CD4-positive, CD25-positive, alpha-beta regulatory T cell (primary cell): ENCODE data around the gene ADGRV1. TPM values are rescaled to one million over a fixed set of nuclear protein-coding genes. Genes with fewer than 3 reads are reported as not detected.

Source experiments
- ATAC-seq, 2 donors: fragments of 150-1000 bp; cut with Tn5 transposase; one replicate each; pipeline ENCODE4 v1.10.0; 2021; ENCODE audit warnings: low read depth in 2 of 2, moderate number of reproducible peaks in 2 of 2, moderate library complexity in 1 of 2
- DNase-seq, 3 donors: peaks; one replicate each; pipeline versions ENCODE4 v3.0.0 to v3.0.0-alpha.2; 2012 to 2022; ENCODE audit warnings: mixed read lengths in 1 of 3
- H3K27ac ChIP-seq: one replicate; pipeline ENCODE4 v1.7.0; 2013; ENCODE audit warnings: mild to moderate bottlenecking, low read length; ENCODE audit not compliant: insufficient read depth, poor library complexity, severe bottlenecking
- H3K27me3 ChIP-seq: one replicate; pipeline ENCODE4 v1.7.0; 2013; ENCODE audit warnings: low read length; ENCODE audit not compliant: control insufficient read depth, insufficient read depth
- H3K36me3 ChIP-seq: one replicate; pipeline ENCODE4 v1.7.0; 2013; ENCODE audit warnings: mild to moderate bottlenecking, low read length, moderate library complexity; ENCODE audit not compliant: control insufficient read depth, insufficient read depth
- H3K4me1 ChIP-seq: 2 replicates; pipeline ENCODE4 v1.7.0; 2013; ENCODE audit warnings: mild to moderate bottlenecking, low read length; ENCODE audit not compliant: insufficient read depth, control insufficient read depth, poor library complexity, severe bottlenecking
- H3K4me3 ChIP-seq: one replicate; pipeline ENCODE4 v1.7.0; 2013; ENCODE audit warnings: low read depth, mild to moderate bottlenecking, low read length, moderate library complexity
- H3K9me3 ChIP-seq, 2 experiments: 1 replicate in 1 of 2; 2 replicates in 1 of 2; pipeline ENCODE4 v1.7.0; 2013; ENCODE audit warnings: low read length in 2 of 2, mild to moderate bottlenecking in 1 of 2, moderate library complexity in 1 of 2; ENCODE audit not compliant: control insufficient read depth in 2 of 2
- H3K27ac Mint-ChIP-seq, 3 donors: one replicate each; pipeline ENCODE4 v1.8.0; 2020 to 2022; ENCODE audit warnings: mild to moderate bottlenecking in 3 of 3, mixed read lengths in 3 of 3, moderate library complexity in 2 of 3
- H3K27me3 Mint-ChIP-seq: one replicate; pipeline ENCODE4 v1.8.0; 2022; ENCODE audit warnings: mild to moderate bottlenecking, mixed read lengths
- H3K36me3 Mint-ChIP-seq: one replicate; pipeline ENCODE4 v1.8.0; 2020; ENCODE audit warnings: mixed read lengths
- H3K4me1 Mint-ChIP-seq, 4 donors: one replicate each; pipeline ENCODE4 v1.8.0; 2020 to 2022; ENCODE audit warnings: mixed read lengths in 4 of 4, mild to moderate bottlenecking in 1 of 4
- H3K4me3 Mint-ChIP-seq, 4 donors: one replicate each; pipeline ENCODE4 v1.8.0; 2020 to 2022; ENCODE audit warnings: mild to moderate bottlenecking in 4 of 4, mixed read lengths in 4 of 4, moderate library complexity in 3 of 4
- H3K9me3 Mint-ChIP-seq, 7 donors: one replicate each; pipeline ENCODE4 v1.8.0; 2020 to 2022; ENCODE audit warnings: mixed read lengths in 7 of 7, mild to moderate bottlenecking in 3 of 7, moderate library complexity in 2 of 7
- polyA plus RNA-seq, 4 donors: library from polyadenylated mRNA; unstranded; fragments of 300-500 nt; fragmentation: Illumina TruSeq; gene quantifications; one replicate each; pipeline ENCODE4 v1.2.3, GENCODE V29; 2021
- total RNA-seq: library from RNA; stranded (reverse); gene quantifications from one replicate; pipeline ENCODE4 v1.2.3, GENCODE V29; 2022

The ADGRV1 gene
- total and polyA plus RNA-seq, 5 donors from 2014 or later, result 0.42 to 0.52 TPM; not detected in 3

- Mint-ChIP-seq H3K9me3 (peaks cover 0 to 2% (median 0%) of the 10 kb centered on the region in 7 donors), H3K27me3 (peaks cover 4% of the 10 kb centered on the region), H3K4me1 (no peaks in the 10 kb centered on the region), H3K36me3 (no peaks in the 10 kb centered on the region), H3K4me3 (no peak overlapping the region), H3K27ac (peak overlapping the region in 1 of 3 donors; percentile 48)
- ATAC-seq (no peak), DNase-seq (no peak)
- no peak overlapping the region for H3K4me3 ChIP-seq
- H3K27ac ChIP-seq, result no peak overlapping the region
- H3K36me3 ChIP-seq, result no peaks in the 10 kb centered on the region
- no peaks in the 10 kb centered on the region for H3K4me1 ChIP-seq
- no peaks in the 10 kb centered on the region for H3K9me3 ChIP-seq
- H3K27me3 ChIP-seq, result no peaks in the 10 kb centered on the region
Measured at GRCh38 chr5:91122651-91123050, 564.1 kb downstream of the ADGRV1 start.

GRCh38 chr5:91123291-91123690 is 564.7 kb downstream of the ADGRV1 start:
- no peaks in the 10 kb centered on the region for H3K36me3 Mint-ChIP-seq
- H3K36me3 ChIP-seq, result no peaks in the 10 kb centered on the region
- no peaks in the 10 kb centered on the region for H3K9me3 ChIP-seq
- no peak overlapping the region for H3K4me3 ChIP-seq
- H3K9me3 Mint-ChIP-seq, result peaks cover 0 to 2% (median 0%) of the 10 kb centered on the region in 7 donors
- H3K4me1 ChIP-seq, result no peaks in the 10 kb centered on the region
- peaks cover 4% of the 10 kb centered on the region for H3K27me3 Mint-ChIP-seq
- DNase-seq (no peak), ATAC-seq (no peak)
- no peaks in the 10 kb centered on the region for H3K4me1 Mint-ChIP-seq
- no peak overlapping the region for H3K27ac Mint-ChIP-seq
- H3K27me3 ChIP-seq, result no peaks in the 10 kb centered on the region
- H3K27ac ChIP-seq, result no peak overlapping the region
- H3K4me3 Mint-ChIP-seq, result no peak overlapping the region

- peaks cover 0 to 2% (median 0%) of the 10 kb centered on the region in 7 donors for H3K9me3 Mint-ChIP-seq
- Histone ChIP-seq H3K9me3 (no peaks in the 10 kb centered on the region), H3K27ac (no peak overlapping the region), H3K4me1 (no peaks in the 10 kb centered on the region), H3K27me3 (no peaks in the 10 kb centered on the region), H3K36me3 (no peaks in the 10 kb centered on the region), H3K4me3 (no peak overlapping the region)
- H3K36me3 Mint-ChIP-seq, result no peaks in the 10 kb centered on the region
- no peak for DNase-seq
- peak overlapping the region in 1 of 3 donors; percentile 40 for H3K27ac Mint-ChIP-seq
- H3K4me3 Mint-ChIP-seq, result no peak overlapping the region
- peaks cover 4% of the 10 kb centered on the region for H3K27me3 Mint-ChIP-seq
- no peaks in the 10 kb centered on the region for H3K4me1 Mint-ChIP-seq
- ATAC-seq, result no peak
Measured at GRCh38 chr5:91123901-91124300, 565.3 kb downstream of the ADGRV1 start.

- Histone ChIP-seq H3K4me3 (no peak overlapping the region), H3K27me3 (no peaks in the 10 kb centered on the region), H3K9me3 (no peaks in the 10 kb centered on the region), H3K27ac (no peak overlapping the region), H3K36me3 (no peaks in the 10 kb centered on the region), H3K4me1 (no peaks in the 10 kb centered on the region)
- no peak for DNase-seq
- ATAC-seq, result no peak
- H3K4me3 Mint-ChIP-seq, result no peak overlapping the region
- H3K4me1 Mint-ChIP-seq, result no peaks in the 10 kb centered on the region
- no peaks in the 10 kb centered on the region for H3K36me3 Mint-ChIP-seq
- H3K9me3 Mint-ChIP-seq, result peaks cover 0 to 4% (median 0%) of the 10 kb centered on the region in 7 donors
- peaks cover 4% of the 10 kb centered on the region for H3K27me3 Mint-ChIP-seq
- H3K27ac Mint-ChIP-seq, result no peak overlapping the region
Measured at GRCh38 chr5:91125916-91126315, 567.3 kb downstream of the ADGRV1 start.

GRCh38 chr5:91126448-91126847 is 567.9 kb downstream of the ADGRV1 start:
- no peak for DNase-seq
- Mint-ChIP-seq H3K27me3 (peaks cover 6% of the 10 kb centered on the region), H3K4me1 (no peaks in the 10 kb centered on the region), H3K4me3 (no peak overlapping the region), H3K9me3 (peaks cover 0 to 4% (median 0%) of the 10 kb centered on the region in 7 donors), H3K36me3 (no peaks in the 10 kb centered on the region), H3K27ac (no peak overlapping the region)
- Histone ChIP-seq H3K9me3 (no peaks in the 10 kb centered on the region), H3K27ac (no peak overlapping the region), H3K4me3 (no peak overlapping the region), H3K27me3 (no peaks in the 10 kb centered on the region), H3K36me3 (no peaks in the 10 kb centered on the region), H3K4me1 (no peaks in the 10 kb centered on the region)
- no peak for ATAC-seq

GRCh38 chr5:91126888-91127287 is 568.3 kb downstream of the ADGRV1 start:
- H3K27me3 Mint-ChIP-seq, result peaks cover 9% of the 10 kb centered on the region
- H3K36me3 ChIP-seq, result no peaks in the 10 kb centered on the region
- DNase-seq (no peak), ATAC-seq (no peak)
- H3K9me3 ChIP-seq, result no peaks in the 10 kb centered on the region
- H3K4me3 ChIP-seq, result no peak overlapping the region
- H3K36me3 Mint-ChIP-seq, result no peaks in the 10 kb centered on the region
- H3K4me1 ChIP-seq, result no peaks in the 10 kb centered on the region
- H3K4me1 Mint-ChIP-seq, result no peaks in the 10 kb centered on the region
- H3K4me3 Mint-ChIP-seq, result no peak overlapping the region
- peaks cover 0 to 4% (median 0%) of the 10 kb centered on the region in 7 donors for H3K9me3 Mint-ChIP-seq
- H3K27ac Mint-ChIP-seq, result no peak overlapping the region
- no peaks in the 10 kb centered on the region for H3K27me3 ChIP-seq
- no peak overlapping the region for H3K27ac ChIP-seq

- no peak overlapping the region for H3K4me3 ChIP-seq
- Mint-ChIP-seq H3K4me1 (no peaks in the 10 kb centered on the region), H3K27ac (no peak overlapping the region), H3K4me3 (no peak overlapping the region), H3K36me3 (no peaks in the 10 kb centered on the region), H3K9me3 (peaks cover 0 to 4% (median 0%) of the 10 kb centered on the region in 7 donors), H3K27me3 (peaks cover 9% of the 10 kb centered on the region)
- DNase-seq (no peak), ATAC-seq (no peak)
- no peak overlapping the region for H3K27ac ChIP-seq
- no peaks in the 10 kb centered on the region for H3K27me3 ChIP-seq
- no peaks in the 10 kb centered on the region for H3K36me3 ChIP-seq
- H3K9me3 ChIP-seq, result no peaks in the 10 kb centered on the region
- H3K4me1 ChIP-seq, result no peaks in the 10 kb centered on the region
Measured at GRCh38 chr5:91127456-91128081, 569.0 kb downstream of the ADGRV1 start.

- H3K36me3 Mint-ChIP-seq, result no peaks in the 10 kb centered on the region
- H3K4me3 Mint-ChIP-seq, result no peak overlapping the region
- H3K36me3 ChIP-seq, result no peaks in the 10 kb centered on the region
- H3K27ac Mint-ChIP-seq, result no peak overlapping the region
- no peaks in the 10 kb centered on the region for H3K27me3 ChIP-seq
- no peak for DNase-seq
- peaks cover 0 to 4% (median 0%) of the 10 kb centered on the region in 7 donors for H3K9me3 Mint-ChIP-seq
- H3K4me1 ChIP-seq, result no peaks in the 10 kb centered on the region
- H3K4me3 ChIP-seq, result no peak overlapping the region
- ATAC-seq, result no peak
- H3K9me3 ChIP-seq, result no peaks in the 10 kb centered on the region
- peaks cover 9% of the 10 kb centered on the region for H3K27me3 Mint-ChIP-seq
- no peak overlapping the region for H3K27ac ChIP-seq
- no peaks in the 10 kb centered on the region for H3K4me1 Mint-ChIP-seq
Measured at GRCh38 chr5:91128604-91129003, 570.0 kb downstream of the ADGRV1 start.
